PC-9 (cell line): ENCODE results near the gene BBS9.

Source experiments
- EZH2 ChIP-seq: fragments of 200-600 bp; sonication (generic); IDR thresholded peaks from 2 replicates; pipeline ENCODE4 v1.8.0; 2017; ENCODE audit warnings: antibody characterized with exemption, low read depth
- TF ChIP-seq, protein P1 (sequence below): fragments of 200-600 bp; sonication (generic); conservative IDR thresholded peaks from 2 replicates; pipeline ENCODE4 v1.6.1; 2017; ENCODE audit warnings: mixed run types, antibody characterized with exemption, mild to moderate bottlenecking, moderate library complexity

DNA sequence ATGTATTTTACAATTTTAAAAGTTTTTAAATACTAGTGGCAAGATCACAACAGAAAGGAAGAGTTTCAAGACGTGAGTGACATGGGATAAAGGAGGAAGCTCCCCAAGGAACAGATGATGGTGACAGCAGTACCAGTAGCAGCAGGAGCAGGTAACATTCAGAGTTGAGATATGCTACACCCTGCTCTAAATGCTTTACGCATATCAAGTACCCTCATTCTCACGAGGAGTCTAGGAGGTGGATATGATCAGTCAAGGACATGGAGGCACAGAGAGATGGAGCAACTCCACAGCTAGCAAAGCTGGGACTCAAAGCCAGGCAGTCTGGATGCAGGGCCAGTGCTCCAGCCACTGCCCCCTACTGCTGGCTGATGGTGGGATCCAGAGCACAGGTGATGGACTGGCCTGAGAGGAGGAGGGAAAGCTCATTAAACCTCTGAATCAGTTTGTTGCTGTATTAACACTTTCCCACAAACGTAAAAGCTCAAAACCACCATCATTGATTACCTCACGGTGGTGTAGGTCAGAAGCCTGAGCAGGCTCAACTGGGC is 37.6 kb upstream of the BBS9 start:
- no peak for TF ChIP-seq EZH2
- TF ChIP-seq, protein P1, sequence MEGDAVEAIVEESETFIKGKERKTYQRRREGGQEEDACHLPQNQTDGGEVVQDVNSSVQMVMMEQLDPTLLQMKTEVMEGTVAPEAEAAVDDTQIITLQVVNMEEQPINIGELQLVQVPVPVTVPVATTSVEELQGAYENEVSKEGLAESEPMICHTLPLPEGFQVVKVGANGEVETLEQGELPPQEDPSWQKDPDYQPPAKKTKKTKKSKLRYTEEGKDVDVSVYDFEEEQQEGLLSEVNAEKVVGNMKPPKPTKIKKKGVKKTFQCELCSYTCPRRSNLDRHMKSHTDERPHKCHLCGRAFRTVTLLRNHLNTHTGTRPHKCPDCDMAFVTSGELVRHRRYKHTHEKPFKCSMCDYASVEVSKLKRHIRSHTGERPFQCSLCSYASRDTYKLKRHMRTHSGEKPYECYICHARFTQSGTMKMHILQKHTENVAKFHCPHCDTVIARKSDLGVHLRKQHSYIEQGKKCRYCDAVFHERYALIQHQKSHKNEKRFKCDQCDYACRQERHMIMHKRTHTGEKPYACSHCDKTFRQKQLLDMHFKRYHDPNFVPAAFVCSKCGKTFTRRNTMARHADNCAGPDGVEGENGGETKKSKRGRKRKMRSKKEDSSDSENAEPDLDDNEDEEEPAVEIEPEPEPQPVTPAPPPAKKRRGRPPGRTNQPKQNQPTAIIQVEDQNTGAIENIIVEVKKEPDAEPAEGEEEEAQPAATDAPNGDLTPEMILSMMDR, result no peak; the same call in 1 of the 2 replicates
